NCI-H128 (cell line): Measurements from ENCODE around the gene ESR1.
"Not testable (repeated sequence)": the region's sequence is repeated elsewhere in the genome, so short reads cannot be mapped to it uniquely, and the experiment has no call there.

Experiments
- DNase-seq: peaks from one replicate; lab custom pipeline; 2025; ENCODE audit not compliant: unreplicated experiment; lab: John Stamatoyannopoulos, UW

The ESR1 gene

GRCh38 chr6:151964412-151964811 is 156.9 kb downstream of the ESR1 start:
- DNase-seq: not testable (repeated sequence)

DNA sequence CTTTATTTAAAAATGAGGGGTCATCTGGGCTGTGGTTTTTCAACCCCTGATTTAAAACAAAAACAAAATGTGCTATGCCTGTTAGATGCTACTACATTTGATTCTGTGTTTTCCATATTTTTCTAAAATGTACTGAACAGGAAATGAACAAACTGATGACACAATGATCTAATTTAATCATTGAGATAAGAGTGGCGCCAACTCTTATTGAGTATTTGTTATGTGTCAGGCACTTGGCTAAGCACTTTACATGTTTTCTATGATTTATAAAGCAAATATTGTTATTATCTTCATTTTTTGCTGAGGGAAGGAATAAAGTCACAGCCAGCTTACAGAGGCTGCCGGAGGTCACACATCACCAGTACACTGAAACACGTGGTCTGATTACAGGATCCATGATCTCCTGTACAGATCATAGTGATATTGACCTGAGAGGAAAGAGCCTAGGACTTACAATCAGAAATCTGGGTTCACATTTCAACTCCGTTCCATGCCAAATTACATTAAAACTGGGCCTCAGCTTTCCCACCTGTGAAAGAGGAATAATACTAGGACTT is 166.7 kb downstream of the ESR1 start:
- DNase-seq: no peak

- no peak for DNase-seq
Measured at GRCh38 chr6:151975795-151976194, 168.3 kb downstream of the ESR1 start.

DNA sequence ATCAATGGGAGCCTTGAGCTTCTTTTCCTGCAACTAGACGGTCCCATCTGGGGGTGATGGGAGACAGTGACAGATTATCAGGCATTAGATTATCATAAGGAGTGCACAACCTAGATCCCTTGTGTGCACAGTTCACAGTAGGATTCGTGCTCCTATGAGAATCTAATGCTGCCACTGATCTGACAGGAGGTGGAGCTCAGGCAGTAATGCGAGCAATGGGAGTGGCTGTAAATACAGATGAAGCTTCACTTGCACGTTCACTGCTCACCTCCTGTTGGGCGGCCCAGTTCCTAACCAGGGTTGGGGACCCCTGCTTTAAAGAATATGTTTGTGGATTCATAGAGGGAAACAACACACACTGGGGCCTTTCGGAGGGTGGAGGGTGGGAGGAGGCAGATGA is 180.7 kb downstream of the ESR1 start:
- DNase-seq: not testable (repeated sequence)

GRCh38 chr6:151992091-151992490 is 184.6 kb downstream of the ESR1 start:
- DNase-seq: no peak

- DNase-seq: no peak
Measured at GRCh38 chr6:151993364-151993763, 185.9 kb downstream of the ESR1 start.

DNA sequence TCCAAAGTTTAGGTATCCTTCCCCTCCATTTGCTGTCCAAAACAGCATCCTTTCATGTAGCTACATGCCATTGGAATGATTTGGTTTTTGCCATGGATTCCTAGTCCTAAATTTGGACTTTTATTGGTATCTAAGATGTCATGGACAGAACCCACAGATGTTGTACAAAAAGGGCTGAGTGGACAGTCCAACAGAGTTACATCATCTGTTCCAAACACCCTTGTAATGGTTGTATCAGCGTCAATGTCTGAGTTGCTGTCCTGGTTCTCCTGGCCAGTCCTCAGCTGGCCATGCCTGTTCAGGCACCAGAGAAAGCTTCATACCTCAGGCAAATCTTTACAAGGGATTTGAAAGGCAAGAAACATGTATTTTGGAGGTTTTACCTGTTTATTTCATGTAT is 191.3 kb downstream of the ESR1 start:
- no peak for DNase-seq

DNA sequence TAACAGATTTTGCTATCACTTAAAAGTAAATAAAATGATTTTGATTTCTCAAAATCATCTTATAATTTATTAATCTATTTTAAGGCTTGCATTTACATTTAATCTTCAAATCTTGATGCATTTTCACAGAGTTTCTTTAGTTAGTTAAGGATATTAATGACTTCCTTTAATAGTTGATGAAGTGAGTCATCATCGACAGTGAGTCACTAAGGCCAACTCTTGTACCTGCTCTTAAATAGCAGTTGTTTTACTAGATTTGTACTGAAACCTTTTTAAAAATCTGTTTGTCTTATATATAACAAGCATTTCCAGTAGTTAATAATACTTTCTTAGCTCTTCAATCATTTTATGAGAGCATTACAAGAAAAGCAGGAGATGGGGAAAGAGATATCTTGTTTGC is 191.7 kb downstream of the ESR1 start:
- DNase-seq: no peak

- no peak for DNase-seq
Measured at GRCh38 chr6:152001408-152001807, 193.9 kb downstream of the ESR1 start.

DNA sequence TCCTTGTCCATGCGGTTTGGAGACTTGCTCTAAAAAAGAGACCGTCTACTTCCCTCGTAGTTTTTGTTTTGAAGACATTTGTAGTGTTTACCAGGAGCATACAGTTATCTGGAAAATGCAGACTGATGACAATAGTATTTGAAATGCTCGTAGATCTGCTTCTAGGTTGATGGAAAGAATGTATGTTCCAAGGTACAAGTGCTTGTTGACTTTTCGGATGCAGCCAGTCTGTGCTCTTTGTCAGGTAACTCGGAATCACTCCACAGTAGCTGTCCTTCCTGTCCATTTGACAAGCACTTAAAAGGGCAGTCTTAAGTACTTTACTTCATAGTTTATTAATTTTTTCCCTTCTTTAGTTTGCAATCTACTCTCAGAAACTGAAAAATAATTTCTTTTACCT is 194.8 kb downstream of the ESR1 start:
- DNase-seq: no peak

DNA sequence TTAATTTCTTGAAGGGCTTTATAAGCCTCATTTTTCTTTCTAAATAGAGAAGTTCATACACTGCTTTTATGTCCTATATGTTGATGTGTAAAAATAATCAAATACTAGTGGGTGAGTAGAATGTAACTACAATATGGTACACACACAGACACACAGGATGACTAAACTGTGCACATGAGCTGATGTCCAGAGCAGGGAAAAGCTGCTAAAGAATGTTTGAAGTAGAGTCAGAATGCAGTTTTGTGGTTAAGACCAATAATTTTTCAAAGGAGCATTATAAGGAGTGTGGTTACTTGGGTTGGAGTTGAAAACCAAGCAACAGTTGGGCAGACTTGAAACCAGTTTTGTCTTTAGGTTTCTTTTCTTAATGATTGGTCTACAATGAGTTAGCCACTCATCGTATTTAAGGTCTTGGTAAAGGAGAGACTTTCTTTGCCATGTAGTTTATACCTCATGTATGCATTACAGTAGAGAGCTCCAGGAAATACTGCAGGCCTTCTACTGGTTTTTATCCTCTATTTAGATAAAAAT is 196.6 kb downstream of the ESR1 start:
- no peak for DNase-seq

DNA sequence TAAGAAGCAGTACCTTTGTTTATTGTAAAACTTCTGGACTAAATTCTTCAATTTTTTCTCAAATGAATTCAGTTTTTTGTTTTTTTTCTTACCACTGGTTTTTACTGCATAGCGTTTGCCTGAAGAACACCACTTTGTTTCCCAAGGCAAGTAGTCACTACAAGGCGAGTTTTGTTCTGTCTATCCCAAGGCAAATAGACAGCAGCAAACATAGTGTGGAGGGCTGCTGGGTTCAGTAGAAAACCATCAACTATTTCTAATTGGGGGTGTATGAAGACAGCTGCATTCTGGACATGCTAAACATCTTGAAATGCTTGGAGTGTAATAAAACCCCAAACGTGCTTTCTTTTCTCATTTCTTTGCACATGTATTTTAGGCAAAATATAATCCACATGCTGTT is 197.4 kb downstream of the ESR1 start:
- no peak for DNase-seq

- DNase-seq: no peak
Measured at GRCh38 chr6:152008779-152009178, 201.3 kb downstream of the ESR1 start.

GRCh38 chr6:152012227-152012626 is 204.7 kb downstream of the ESR1 start:
- DNase-seq: no peak

GRCh38 chr6:152018876-152019275 is 211.4 kb downstream of the ESR1 start:
- no peak for DNase-seq

GRCh38 chr6:152022303-152022702 is 214.8 kb downstream of the ESR1 start:
- DNase-seq: no peak

GRCh38 chr6:152023613-152024012 is 216.1 kb downstream of the ESR1 start:
- DNase-seq: no peak

DNA sequence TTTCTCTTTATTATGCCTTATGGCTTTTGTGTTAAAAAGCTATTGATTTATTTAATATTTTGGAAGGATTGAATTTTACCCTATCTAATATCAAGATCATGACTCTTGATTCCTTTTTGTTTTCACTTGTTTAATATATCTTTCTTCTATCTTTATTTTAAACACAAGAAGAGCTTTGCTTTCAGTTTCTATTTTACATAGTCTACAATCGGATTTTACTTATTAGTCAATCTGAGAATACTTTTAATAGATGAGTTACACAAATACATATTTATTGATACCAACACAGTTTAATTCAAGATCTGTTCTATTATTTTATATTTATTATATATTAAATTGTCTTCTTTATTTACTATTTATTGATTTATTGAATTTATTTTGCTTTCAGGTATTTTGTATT is 218.8 kb downstream of the ESR1 start:
- no peak for DNase-seq

GRCh38 chr6:152026744-152027143 is 219.3 kb downstream of the ESR1 start:
- not testable (repeated sequence) for DNase-seq

DNA sequence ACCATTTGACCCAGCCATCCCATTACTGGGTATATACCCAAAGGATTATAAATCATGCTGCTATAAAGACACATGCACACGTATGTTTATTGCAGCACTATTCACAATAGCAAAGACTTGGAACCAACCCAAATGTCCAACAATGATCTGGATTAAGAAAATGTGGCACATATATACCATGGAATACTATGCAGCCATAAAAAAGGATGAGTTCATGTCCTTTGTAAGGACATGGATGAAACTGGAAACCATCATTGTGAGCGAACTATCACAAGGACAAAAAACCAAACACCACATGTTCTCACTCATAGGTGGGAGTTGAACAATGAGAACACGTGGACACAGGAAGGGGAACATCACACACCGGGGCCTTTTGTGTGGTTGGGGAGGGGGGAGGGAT is 226.3 kb downstream of the ESR1 start:
- not testable (repeated sequence) for DNase-seq

- DNase-seq: no peak
Measured at GRCh38 chr6:152034631-152035030, 227.1 kb downstream of the ESR1 start.

GRCh38 chr6:152046118-152046517 is 238.6 kb downstream of the ESR1 start:
- DNase-seq: no peak

DNA sequence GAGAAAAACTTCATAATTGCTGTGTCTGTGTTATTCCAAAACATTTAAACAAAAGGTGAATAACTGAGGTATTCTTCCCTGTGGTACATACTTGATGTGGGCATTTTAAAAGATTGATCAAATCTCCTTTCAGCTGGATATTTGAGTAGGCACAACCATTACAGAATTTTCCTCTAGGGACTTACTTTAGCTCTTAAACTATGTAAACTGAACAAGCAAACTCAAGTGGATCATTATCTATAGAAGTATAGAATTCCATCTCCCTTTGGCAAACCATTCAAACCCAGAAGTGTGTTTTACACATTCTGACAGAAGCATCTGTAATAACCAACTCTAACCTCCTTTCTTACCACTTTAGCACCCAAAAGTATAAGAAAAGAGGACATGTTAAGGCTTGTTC is 241.4 kb downstream of the ESR1 start:
- DNase-seq: no peak
